Right lobe of liver (tissue), 4 donors: ENCODE data around the gene NAT8L.

Experiments used
- CTCF ChIP-seq, 4 donors: fragments of 200-600 bp in 3 of 4; fragments of 450-650 bp in 1 of 4; IDR thresholded peaks; one replicate each; pipeline versions ENCODE4 v1.5.1 to v1.8.0; 2016 to 2022; ENCODE audit warnings: antibody characterized with exemption in 4 of 4, mild to moderate bottlenecking in 2 of 4
- POLR2A ChIP-seq: fragments of 450-650 bp; IDR thresholded peaks from one replicate; pipeline ENCODE4 v1.6.1; 2017; ENCODE audit warnings: antibody characterized with exemption, mild to moderate bottlenecking
- donor health status: DM: no; HTN: no; CAD: no.
- donor health status: DM: no; HTN: no; CAD: no.
- donor health status: DM: no; HTN: yes; CAD: no.

- TF ChIP-seq POLR2A (no peak), CTCF (IDR thresholded peaks at IDR 0.05) (no peak)
These were observed 12.3 kb downstream of the NAT8L start for GRCh38 chr4:2071252-2071911.
